SK-N-DZ (cell line): ENCODE results near the gene HLF.

Experiments
- DNase-seq: peaks from one replicate; pipeline ENCODE4 v3.0.0-alpha.2; 2015; ENCODE audit warnings: low spot score

The HLF gene

DNA sequence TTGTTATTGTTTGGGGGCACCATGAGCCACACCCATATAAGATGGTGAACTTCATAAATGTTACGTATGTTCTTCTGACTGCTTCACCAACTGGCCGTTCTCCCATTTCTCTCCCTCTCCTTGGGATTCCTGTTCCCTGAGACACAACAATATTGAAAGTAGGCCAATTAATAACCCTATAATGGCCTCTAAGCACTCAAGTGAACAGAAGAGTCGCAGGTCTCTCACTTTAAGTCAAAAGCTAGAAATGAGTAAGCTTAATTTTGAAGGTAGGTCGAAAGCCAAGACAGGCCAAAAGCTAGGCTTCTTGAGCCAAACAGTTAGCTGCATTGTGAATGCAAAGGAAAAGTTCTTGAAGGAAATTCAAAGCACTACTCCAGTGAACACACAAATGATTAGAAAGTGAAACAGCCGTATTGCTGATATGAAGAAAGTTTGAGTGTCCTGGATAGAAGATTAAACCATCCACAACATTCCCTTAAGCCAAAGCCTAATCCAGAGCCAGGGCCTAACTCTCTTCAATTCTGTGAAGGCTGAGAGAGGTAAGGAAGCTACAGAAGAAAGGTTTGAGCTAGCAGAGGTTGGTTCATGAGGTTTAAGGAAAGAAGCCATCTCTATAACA, 25.8 kb downstream of the HLF start:
- no peak for DNase-seq

DNA sequence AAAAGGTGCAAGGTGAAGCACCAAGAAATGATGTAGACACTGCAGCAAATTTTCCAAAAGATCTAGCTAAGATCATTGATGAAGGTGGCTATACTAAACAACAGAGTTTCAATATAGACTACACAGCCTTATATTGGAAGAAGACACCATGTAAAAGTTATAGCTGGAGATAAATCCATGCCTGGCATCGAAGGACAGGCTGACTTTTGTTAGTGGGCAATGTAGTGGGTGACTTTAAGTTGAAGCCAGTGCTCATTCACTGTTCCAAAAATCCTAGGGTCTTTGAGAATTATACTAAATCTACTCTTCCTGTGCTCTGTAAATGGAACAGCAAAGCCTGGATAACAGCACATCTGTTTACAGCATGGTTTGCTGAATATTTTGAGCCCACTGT, 26.4 kb downstream of the HLF start:
- DNase-seq: no peak

GRCh38 chr17:55292094-55292493, 27.3 kb downstream of the HLF start:
- no peak for DNase-seq

GRCh38 chr17:55294042-55294751, 29.4 kb downstream of the HLF start:
- DNase-seq: no peak

GRCh38 chr17:55295411-55296170, 30.8 kb downstream of the HLF start:
- peak; percentile 70 for DNase-seq

GRCh38 chr17:55296171-55296695, 31.5 kb downstream of the HLF start:
- DNase-seq: no peak

GRCh38 chr17:55296699-55297098, 31.9 kb downstream of the HLF start:
- no peak for DNase-seq

GRCh38 chr17:55298111-55298730, 33.5 kb downstream of the HLF start:
- DNase-seq: no peak

DNA sequence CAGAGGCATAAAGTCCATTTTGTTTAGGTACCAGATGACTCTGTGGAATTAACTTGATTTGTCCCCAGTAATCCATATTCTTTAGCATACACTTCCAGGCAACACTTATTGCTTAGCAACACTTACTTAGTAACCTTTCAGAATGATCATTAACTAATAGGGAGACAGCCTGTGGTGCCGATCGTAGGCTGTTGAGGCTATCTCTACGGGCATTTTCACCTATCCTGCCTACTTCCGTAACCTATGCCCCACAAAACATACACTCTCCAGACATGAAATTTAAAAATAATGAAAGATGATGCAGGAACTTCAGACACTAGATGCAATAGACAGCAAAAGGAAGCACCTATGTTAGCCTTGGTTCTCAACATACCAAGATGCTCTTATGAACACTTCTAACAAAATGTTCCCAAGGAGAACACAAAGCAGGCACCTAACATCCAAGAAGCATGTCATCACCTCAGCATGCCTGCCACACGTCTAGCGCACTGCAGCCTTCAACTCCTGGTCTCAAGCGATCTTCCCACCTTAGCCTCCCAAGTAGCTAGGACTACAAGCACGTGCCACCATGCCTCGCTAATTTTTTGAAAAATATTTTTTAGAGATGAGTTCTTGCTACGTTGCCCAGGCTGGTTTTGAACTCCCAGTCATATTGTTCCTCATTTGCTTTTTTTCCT, 34.5 kb downstream of the HLF start:
- no peak for DNase-seq

DNA sequence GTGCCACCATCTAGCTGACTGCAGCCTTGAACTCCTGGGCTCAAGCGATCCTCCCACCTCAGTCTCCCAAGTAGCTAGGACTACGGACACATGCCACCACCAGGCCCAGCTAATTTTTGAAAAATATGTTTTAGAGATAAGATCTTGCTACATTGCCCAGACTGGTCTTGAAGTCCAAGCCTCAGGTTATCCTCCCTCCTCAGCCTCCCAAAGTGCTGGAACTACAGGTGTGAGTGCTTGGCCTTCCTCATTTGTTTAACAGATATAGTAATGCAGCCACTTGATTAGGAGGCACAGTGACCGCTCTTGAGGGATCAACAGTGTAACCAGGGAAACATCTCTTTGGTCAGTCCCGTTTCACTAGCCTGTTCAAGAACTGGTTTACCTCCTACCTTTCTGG, 35.1 kb downstream of the HLF start:
- no peak for DNase-seq

- no peak for DNase-seq
Observed at GRCh38 chr17:55300479-55301290, 35.9 kb downstream of the HLF start.

- no peak for DNase-seq
Observed at GRCh38 chr17:55301521-55302406, 37.0 kb downstream of the HLF start.

GRCh38 chr17:55302407-55302787, 37.6 kb downstream of the HLF start:
- DNase-seq: no peak

GRCh38 chr17:55303008-55303493, 38.3 kb downstream of the HLF start:
- DNase-seq: no peak

GRCh38 chr17:55303701-55304145, 39.0 kb downstream of the HLF start:
- no peak for DNase-seq

- no peak for DNase-seq
Observed at GRCh38 chr17:55304171-55304859, 39.6 kb downstream of the HLF start.

DNA sequence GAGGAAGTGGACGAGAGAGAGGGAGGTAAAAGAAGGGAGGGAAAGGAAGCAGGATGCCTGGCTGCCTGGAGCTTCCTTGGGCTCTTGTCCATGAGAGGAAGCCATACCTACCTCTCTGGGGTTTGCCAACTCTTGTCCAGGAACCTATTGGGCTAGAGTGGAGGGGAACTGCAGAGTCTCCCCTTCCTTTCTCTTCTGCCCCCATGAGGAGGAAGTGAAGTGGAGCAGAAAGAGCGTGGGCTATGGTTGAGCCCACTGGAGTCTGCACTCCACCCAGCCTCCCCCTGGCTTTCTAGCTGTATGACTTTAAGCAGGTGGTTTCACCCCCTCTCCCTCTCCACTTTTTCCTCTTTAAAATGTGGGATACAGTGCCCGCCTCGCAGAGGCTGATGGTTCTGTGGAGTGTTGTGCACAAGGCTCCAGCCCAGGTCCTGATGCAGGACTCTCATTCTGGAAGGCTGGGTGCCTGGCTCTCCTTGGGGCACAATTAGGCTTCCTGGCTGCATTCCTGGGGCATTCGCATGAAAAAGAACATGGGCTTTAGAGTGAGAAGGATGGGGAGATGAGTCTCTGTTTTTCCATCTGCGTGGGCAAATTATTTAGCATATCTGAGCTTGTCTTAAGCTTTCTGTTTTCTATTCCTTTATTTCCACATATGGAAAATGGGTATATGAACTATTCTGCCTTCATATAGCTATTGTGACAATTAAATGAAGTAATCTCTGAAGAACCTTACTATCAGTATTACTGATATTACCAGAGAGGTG, 40.7 kb downstream of the HLF start:
- DNase-seq: no peak

DNA sequence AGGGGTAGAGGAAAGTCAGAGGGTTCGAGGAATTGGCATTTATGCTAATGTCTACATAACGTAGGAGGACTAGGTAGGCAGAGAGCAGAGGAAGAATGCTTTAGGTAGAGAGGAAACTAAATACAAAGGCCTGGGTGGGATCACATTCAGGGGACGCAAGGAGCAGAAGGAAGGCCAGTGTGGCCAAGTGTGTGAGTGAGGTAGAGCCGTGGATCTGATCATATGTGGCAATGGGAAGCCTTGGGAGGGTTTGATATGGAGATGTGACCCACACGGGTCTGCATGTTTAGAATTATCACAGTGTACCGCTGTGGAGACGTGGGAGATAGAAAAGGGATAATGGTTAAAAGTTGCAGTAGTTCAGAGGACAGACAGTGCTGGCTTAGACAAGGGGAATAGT, 43.1 kb downstream of the HLF start:
- DNase-seq: no peak
